GM18909 (cell line): ENCODE results near the gene SULF2.

Source experiments
- ATAC-seq: cut with Tn5 transposase; IDR thresholded peaks from one replicate; pipeline ENCODE4 v1.9.1; 2021; ENCODE audit warnings: mild to moderate bottlenecking; ENCODE audit not compliant: unreplicated experiment, poor library complexity

The SULF2 gene

GRCh38 chr20:47622118-47622665 is 163.1 kb downstream of the SULF2 start:
- no peak for ATAC-seq

DNA sequence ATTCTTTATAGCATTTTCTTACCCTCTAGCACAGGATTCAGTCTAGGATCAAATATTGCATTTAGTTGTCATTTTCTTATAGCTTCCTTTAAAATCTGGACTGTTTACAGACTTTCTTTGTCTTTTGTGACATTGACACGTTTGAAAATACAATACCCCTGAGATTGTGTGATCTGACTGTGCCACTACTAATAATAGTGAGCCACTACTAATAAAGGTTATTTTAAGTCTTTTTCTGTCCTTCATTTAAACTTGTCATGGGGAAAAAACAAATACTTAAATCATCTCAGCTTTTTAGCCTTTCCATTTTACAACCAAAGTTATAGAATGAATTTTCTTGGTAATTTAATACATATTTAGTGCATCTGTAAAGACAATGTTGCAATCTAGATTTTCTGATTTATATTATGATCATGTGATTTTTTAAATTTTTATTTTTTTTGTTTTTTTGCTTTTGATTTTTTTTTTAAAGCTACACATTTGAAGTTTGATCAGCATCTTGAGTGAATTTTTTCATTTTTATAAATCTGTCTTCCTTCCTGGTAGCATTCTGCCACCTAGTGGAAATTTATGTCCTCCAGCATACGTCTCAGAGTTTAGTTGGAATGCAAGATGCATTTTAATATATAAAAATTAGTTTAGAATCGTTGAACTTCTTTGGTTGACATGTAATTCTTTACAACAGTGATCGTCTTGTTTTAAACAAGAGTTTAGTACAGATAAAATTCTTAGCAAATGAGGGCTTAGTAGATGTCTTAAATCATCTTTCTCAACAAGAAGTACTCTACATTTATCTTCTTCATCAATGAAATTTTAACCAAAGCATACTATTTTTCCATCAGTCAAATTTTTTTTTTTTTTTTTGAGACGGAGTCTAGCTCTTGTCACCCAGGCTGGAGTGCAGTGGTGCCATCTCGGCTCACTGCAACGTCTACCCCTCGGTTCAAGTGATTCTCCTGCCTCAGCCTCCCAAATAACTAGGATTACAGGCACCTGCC is 164.2 kb downstream of the SULF2 start:
- ATAC-seq: no peak

DNA sequence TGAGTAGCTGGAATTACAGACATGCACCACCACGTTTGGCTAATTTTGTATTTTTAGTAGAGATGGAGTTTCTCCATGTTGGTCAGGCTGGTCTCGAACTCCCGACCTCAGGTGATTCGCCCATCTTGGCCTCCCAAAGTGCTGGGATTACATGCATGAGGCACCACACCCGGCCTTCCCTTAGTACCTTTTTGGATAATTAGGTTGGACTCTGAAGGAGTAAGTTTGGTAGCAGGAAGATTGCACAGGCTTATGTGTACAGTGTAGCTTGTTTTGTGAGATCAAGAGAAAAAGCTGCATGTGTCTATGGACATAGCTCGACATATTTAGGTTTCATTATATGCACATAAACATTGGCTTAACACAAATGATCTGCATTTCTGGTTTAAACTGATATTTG is 166.8 kb downstream of the SULF2 start:
- ATAC-seq: no peak

GRCh38 chr20:47614703-47615309 is 170.5 kb downstream of the SULF2 start:
- no peak for ATAC-seq

GRCh38 chr20:47612670-47613069 is 172.6 kb downstream of the SULF2 start:
- no peak for ATAC-seq

DNA sequence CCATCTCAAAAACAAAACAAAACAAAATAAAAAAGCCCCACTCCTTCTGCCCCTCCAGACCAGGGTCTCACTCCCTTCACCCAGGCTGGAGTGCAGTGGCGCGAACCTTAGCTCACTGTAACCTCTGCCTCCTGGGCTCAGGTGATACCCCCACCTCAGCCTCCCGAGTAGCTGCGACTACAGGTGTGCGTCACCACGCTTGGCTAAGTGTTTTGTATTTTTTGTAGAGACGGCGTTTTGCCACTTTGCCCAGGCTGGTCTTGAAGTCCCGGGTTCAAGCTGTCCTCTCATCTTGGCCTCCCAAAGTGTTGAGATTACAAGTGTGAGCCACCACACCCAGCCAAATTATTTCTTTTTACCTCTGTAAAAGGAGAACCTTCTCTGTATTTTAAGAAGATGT is 173.5 kb downstream of the SULF2 start:
- no peak for ATAC-seq

GRCh38 chr20:47610945-47611250 is 174.4 kb downstream of the SULF2 start:
- ATAC-seq: no peak

- peak; percentile 77 for ATAC-seq
These were observed 174.9 kb downstream of the SULF2 start for GRCh38 chr20:47610247-47610944.

DNA sequence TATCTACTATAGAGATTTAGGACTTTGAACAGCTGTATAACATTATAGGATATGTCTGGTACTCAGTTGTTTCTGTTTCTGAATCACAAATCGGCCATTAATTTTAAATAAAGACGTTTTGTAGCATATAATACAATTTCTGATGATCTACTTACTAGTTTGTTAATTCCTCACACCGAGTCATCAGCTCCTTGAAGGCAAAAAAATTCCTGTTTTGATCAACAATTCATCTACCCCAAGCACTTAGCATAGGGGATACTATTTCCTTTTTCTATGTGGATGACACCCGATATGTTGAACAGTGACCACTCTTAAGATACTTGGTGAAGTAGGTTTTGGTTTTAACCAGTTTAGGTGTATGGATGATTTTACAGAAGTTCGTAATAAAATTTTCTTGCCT is 176.3 kb downstream of the SULF2 start:
- ATAC-seq: no peak
